HepG2 (cell line): ENCODE measurements around the gene DCAF4L1. TPM values are rescaled to one million over a fixed set of nuclear protein-coding genes. Genes with fewer than 3 reads are reported as not detected.

ENCODE experiments used
- BORCS8-MEF2B ChIP-seq: sonication (generic); formaldehyde crosslinking; IDR thresholded peaks from 2 replicates; pipeline ENCODE4 v1.8.0; 2022; ENCODE audit warnings: mild to moderate bottlenecking, missing genetic modification reagents
- GATAD1 ChIP-seq: IDR thresholded peaks from 2 replicates; pipeline ENCODE4 v1.6.1; 2016; ENCODE audit warnings: missing genetic modification reagents, missing compliant biosample characterization
- HOMEZ ChIP-seq: IDR thresholded peaks from 2 replicates; pipeline ENCODE4 v1.6.1; 2016; ENCODE audit warnings: low read depth
- MEIS2 ChIP-seq: sonication (generic); formaldehyde crosslinking; IDR thresholded peaks from 2 replicates; pipeline ENCODE4 v1.9.0; 2021; ENCODE audit warnings: mild to moderate bottlenecking, missing genetic modification reagents
- PCBP1 ChIP-seq: fragments of 200-400 bp; formaldehyde crosslinking; IDR thresholded peaks from 2 replicates; pipeline ENCODE4 v1.6.1; 2017; ENCODE audit warnings: mild to moderate bottlenecking, low read depth, low read length, borderline replicate concordance
- RXRA ChIP-seq: sonication (generic); formaldehyde crosslinking; IDR thresholded peaks from 2 replicates; pipeline ENCODE4 v1.5.1; 2020; ENCODE audit warnings: missing genetic modification reagents
- SMYD3 ChIP-seq: sonication (generic); formaldehyde crosslinking; IDR thresholded peaks from 2 replicates; pipeline ENCODE4 v1.8.1; 2023; ENCODE audit warnings: mild to moderate bottlenecking, missing genetic modification reagents
- THAP11 ChIP-seq: IDR thresholded peaks from 2 replicates; pipeline ENCODE4 v1.6.1; 2016; ENCODE audit warnings: missing biosample characterization, missing genetic modification reagents
- ZBTB25 ChIP-seq: IDR thresholded peaks from 2 replicates; pipeline ENCODE4 v1.6.1; 2018; ENCODE audit warnings: missing genetic modification reagents
- ZGPAT ChIP-seq: IDR thresholded peaks from 2 replicates; pipeline ENCODE4 v1.6.1; 2016; ENCODE audit warnings: mild to moderate bottlenecking
- ZNF18 ChIP-seq: sonication (generic); formaldehyde crosslinking; IDR thresholded peaks from 2 replicates; pipeline ENCODE4 v1.8.0; 2022; ENCODE audit warnings: mild to moderate bottlenecking, missing genetic modification reagents; ENCODE audit not compliant: insufficient replicate concordance
- ZNF33B ChIP-seq: sonication (generic); formaldehyde crosslinking; IDR thresholded peaks from 2 replicates; pipeline ENCODE4 v1.5.1; 2020; ENCODE audit warnings: mild to moderate bottlenecking, missing genetic modification reagents
- ZNF512 ChIP-seq: sonication (generic); formaldehyde crosslinking; IDR thresholded peaks from 2 replicates; pipeline ENCODE4 v1.4.0; 2020; ENCODE audit warnings: mild to moderate bottlenecking, missing genetic modification reagents
- ZNF678 ChIP-seq: sonication (generic); formaldehyde crosslinking; IDR thresholded peaks from 2 replicates; pipeline ENCODE4 v1.4.0; 2020; ENCODE audit warnings: mild to moderate bottlenecking, missing genetic modification reagents
- ZNF687 ChIP-seq: sonication (generic); formaldehyde crosslinking; IDR thresholded peaks from 2 replicates; pipeline ENCODE4 v1.5.1; 2020; ENCODE audit warnings: mild to moderate bottlenecking, missing genetic modification reagents, moderate library complexity
- ZNF709 ChIP-seq: sonication (generic); formaldehyde crosslinking; IDR thresholded peaks from 2 replicates; pipeline ENCODE4 v1.5.0; 2020; ENCODE audit warnings: mild to moderate bottlenecking, missing genetic modification reagents
- polyA plus RNA-seq, 8 experiments: library from polyadenylated mRNA; depleted of rRNA in 3 of 8; stranded (reverse) in 7 of 8; unstranded in 1 of 8; fragments of >200 nt; fragmentation: Illumina TruSeq in 4 of 8; extraction: Trizol in 4 of 8; gene quantifications; 2 replicates each; pipeline versions ENCODE4 v1.2.1 to v1.2.3, GENCODE V29; 2011 to 2016; ENCODE audit warnings: low read depth in 4 of 8, missing spikeins in 1 of 8, mixed read lengths in 1 of 8; ENCODE audit not compliant: insufficient read depth in 1 of 8
- total RNA-seq, 5 experiments: library from RNA; depleted of rRNA; stranded (reverse); fragments of >200 nt; fragmentation: Illumina TruSeq; extraction: Trizol; gene quantifications; 2 replicates each; pipeline ENCODE4 v1.2.3, GENCODE V29; 2016; ENCODE audit warnings: low read depth in 1 of 5

The DCAF4L1 gene
- total and polyA plus RNA-seq, 2 of the 13 experiments (the other 11 are each of a cell fraction or from before 2014, with no cell fraction given) = 0.05 to 0.09 TPM

GRCh38 chr4:41934901-41935651 is 46.5 kb upstream of the DCAF4L1 start, which contains the start of gene TMEM33 (continued):
- peak; percentile 74 for TF ChIP-seq ZGPAT (CRISPR knock-in tag)
- peak; percentile 58; the same call in 1 of the 2 replicates for TF ChIP-seq BORCS8-MEF2B (CRISPR knock-in tag)
- TF ChIP-seq HOMEZ (CRISPR knock-in tag) = no peak
- TF ChIP-seq MEIS2 = 0 out of 2 replicates have a peak, but pooled peaks have one; percentile 50
- no peak for TF ChIP-seq ZNF709 (CRISPR knock-in tag)
- TF ChIP-seq SMYD3 (CRISPR knock-in tag) = 0 out of 2 replicates have a peak, but pooled peaks have one; percentile 51
- peak; percentile 98 for TF ChIP-seq THAP11 (CRISPR knock-in tag)
- TF ChIP-seq ZNF512 (CRISPR knock-in tag) = 0 out of 2 replicates have a peak, but pooled peaks have one; percentile 48
- TF ChIP-seq ZNF687 (CRISPR knock-in tag) = peak; percentile 84
- TF ChIP-seq ZNF33B (CRISPR knock-in tag) = 0 out of 2 replicates have a peak, but pooled peaks have one; percentile 39
- TF ChIP-seq ZBTB25 (CRISPR knock-in tag) = peak; percentile 55; the same call in 1 of the 2 replicates
- TF ChIP-seq RXRA = peak; percentile 60
- TF ChIP-seq ZNF678 (CRISPR knock-in tag) = peak; percentile 74; the same call in 1 of the 2 replicates
- peak; percentile 94 for TF ChIP-seq GATAD1
- TF ChIP-seq ZNF18 (CRISPR knock-in tag) = peak; percentile 10
- peak; percentile 87; the same call in 1 of the 2 replicates for TF ChIP-seq PCBP1
